GM18951 (cell line): ENCODE data around the gene EIF4G3.
"Not testable (repeated sequence)": the region's sequence is repeated elsewhere in the genome, so short reads cannot be mapped to it uniquely, and the experiment has no call there.

Source experiments
- POLR2A ChIP-seq: IDR thresholded peaks from 4 replicates; pipeline ENCODE4 v1.6.1; 2011; ENCODE audit warnings: mild to moderate bottlenecking; ENCODE audit not compliant: insufficient read length, insufficient read depth; ENCODE audit errors: extremely low read depth
- in situ Hi-C: fragments of 300-500 bp; cut with MboI; formaldehyde crosslinking; loops from one replicate; pipeline ENCODE4 v1.12.0; 2022; ENCODE audit warnings: low sequenced_read_pairs, mixed read lengths, inconsistent platforms; ENCODE audit not compliant: unreplicated experiment

Gene EIF4G3

GRCh38 chr1:21077085-21077484, 99.6 kb downstream of the EIF4G3 start:
- no peak for TF ChIP-seq POLR2A
- in situ Hi-C loops: no loop called here

GRCh38 chr1:21072721-21073120, 104.0 kb downstream of the EIF4G3 start:
- in situ Hi-C loops: no loop called here
- TF ChIP-seq POLR2A: no peak

GRCh38 chr1:21069549-21069948, 107.1 kb downstream of the EIF4G3 start:
- no peak for TF ChIP-seq POLR2A
- in situ Hi-C loops: no loop called here

GRCh38 chr1:21068937-21069336, 107.8 kb downstream of the EIF4G3 start:
- in situ Hi-C loops: no loop called here
- TF ChIP-seq POLR2A: no peak

- TF ChIP-seq POLR2A: no peak
- in situ Hi-C loops: no loop called here
These were observed 109.0 kb downstream of the EIF4G3 start for GRCh38 chr1:21067551-21068227.

GRCh38 chr1:21066356-21067012, 110.2 kb downstream of the EIF4G3 start:
- TF ChIP-seq POLR2A: no peak
- in situ Hi-C loops: no loop called here

GRCh38 chr1:21065851-21066250, 110.8 kb downstream of the EIF4G3 start:
- in situ Hi-C loops: no loop called here
- TF ChIP-seq POLR2A: no peak

GRCh38 chr1:21064057-21064456, 112.6 kb downstream of the EIF4G3 start:
- no peak for TF ChIP-seq POLR2A
- in situ Hi-C loops: no loop called here

- no peak for TF ChIP-seq POLR2A
- in situ Hi-C loops: no loop called here
These were observed 116.2 kb downstream of the EIF4G3 start for GRCh38 chr1:21060523-21060922.

- in situ Hi-C loops: no loop called here
- no peak for TF ChIP-seq POLR2A
These were observed 117.7 kb downstream of the EIF4G3 start for GRCh38 chr1:21059021-21059420.

- in situ Hi-C loops: no loop called here
- no peak for TF ChIP-seq POLR2A
These were observed 118.5 kb downstream of the EIF4G3 start for GRCh38 chr1:21058035-21058793.

GRCh38 chr1:21053189-21053928, 123.3 kb downstream of the EIF4G3 start:
- in situ Hi-C loops: not testable (repeated sequence)

GRCh38 chr1:21052034-21052433, 124.7 kb downstream of the EIF4G3 start:
- in situ Hi-C loops: no loop called here
- no peak for TF ChIP-seq POLR2A
